Muscle of back (tissue), 11 donors: ENCODE results near the gene UGT2B17. TPM values are rescaled to one million over a fixed set of nuclear protein-coding genes. Genes with fewer than 3 reads are reported as not detected.

ENCODE experiments used
- DNase-seq, 3 donors: peaks; one replicate each; pipeline versions ENCODE4 v3.0.0 to v3.0.0-alpha.2; 2013
- polyA plus RNA-seq, 10 donors: library from polyadenylated mRNA; unstranded; fragments of 120-200 nt; gene quantifications; one replicate each; pipeline ENCODE4 v1.2.1, GENCODE V29; 2013; ENCODE audit not compliant: insufficient read length in 10 of 10

The UGT2B17 gene
- polyA plus RNA-seq, 10 donors = not detected

- no peak for DNase-seq
Observed at GRCh38 chr4:68489338-68489737, 86.8 kb downstream of the UGT2B17 start.

Other genes with a start within 250 kb of the UGT2B17 start
- gene YTHDC1, start 226.2 kb downstream of the UGT2B17 start, polyA plus RNA-seq = 10 to 100 TPM; 62.6 to 90.2 (median 77.4) TPM
- gene TMPRSS11E, start 128.9 kb downstream of the UGT2B17 start, polyA plus RNA-seq = under 1 TPM in 1 of 10 donors, not detected in 9; 0.29 TPM
- not detected for gene UGT2B15, start 94.3 kb upstream of the UGT2B17 start, polyA plus RNA-seq
- gene UGT2B10, start 239.7 kb upstream of the UGT2B17 start, polyA plus RNA-seq = not detected